Activated CD4-positive, alpha-beta T cell treated with anti-CD3 and anti-CD28 coated beads, Interleukin-2, amount 50 U/mL, for 24 hours (primary cell): Measurements from ENCODE around the gene NSMCE4A.
"Not testable (repeated sequence)": the region's sequence is repeated elsewhere in the genome, so short reads cannot be mapped to it uniquely, and the experiment has no call there.

ENCODE experiments used
- DNase-seq, 2 donors: peaks; one replicate each; pipeline ENCODE4 v3.0.0-alpha.2; 2020; ENCODE audit warnings: low read depth in 1 of 2, low spot score in 1 of 2

NSMCE4A gene

GRCh38 chr10:121990015-121990677 is 15.1 kb upstream of the NSMCE4A start:
- no peak for DNase-seq

GRCh38 chr10:121988361-121989324 is 13.6 kb upstream of the NSMCE4A start, which contains the start of gene TACC2:
Gene TACC2, plus strand, starts transcription at chr10:121989163. Its CDS starts 32,819 bp downstream, at chr10:122021982.
- DNase-seq, result no peak

GRCh38 chr10:121984463-121984862 is 9.4 kb upstream of the NSMCE4A start:
- no peak for DNase-seq

GRCh38 chr10:121983852-121984251 is 8.8 kb upstream of the NSMCE4A start:
- no peak for DNase-seq

- DNase-seq, result no peak
Measured at GRCh38 chr10:121981346-121981745, 6.3 kb upstream of the NSMCE4A start.

- no peak for DNase-seq
Measured at GRCh38 chr10:121978511-121978910, 3.5 kb upstream of the NSMCE4A start.

GRCh38 chr10:121976607-121977006 is 1.6 kb upstream of the NSMCE4A start:
- no peak for DNase-seq

- no peak for DNase-seq
Measured at GRCh38 chr10:121975295-121976086, 474 bp upstream of the NSMCE4A start.

- DNase-seq, result peak in 1 of 2 donors; percentile 8
Measured at GRCh38 chr10:121974019-121974534, 940 bp downstream of the NSMCE4A start.

GRCh38 chr10:121969086-121969485 is 5.9 kb downstream of the NSMCE4A start:
- DNase-seq, result not testable (repeated sequence)

- no peak for DNase-seq
Measured at GRCh38 chr10:121965996-121966395, 9.0 kb downstream of the NSMCE4A start.

- DNase-seq, result no peak
Measured at GRCh38 chr10:121961456-121961855, 13.6 kb downstream of the NSMCE4A start.

- no peak for DNase-seq
Measured at GRCh38 chr10:121959671-121960070, 15.3 kb downstream of the NSMCE4A start.

GRCh38 chr10:121956111-121957061 is 18.6 kb downstream of the NSMCE4A start:
- DNase-seq, result no peak

- DNase-seq, result no peak
Measured at GRCh38 chr10:121952226-121952625, 22.8 kb downstream of the NSMCE4A start.

- no peak for DNase-seq
Measured at GRCh38 chr10:121949451-121949850, 25.6 kb downstream of the NSMCE4A start.

GRCh38 chr10:121949049-121949448 is 26.0 kb downstream of the NSMCE4A start:
- DNase-seq, result no peak

- no peak for DNase-seq
Measured at GRCh38 chr10:121947343-121948330, 27.4 kb downstream of the NSMCE4A start.
